GM10847 (cell line): Measurements from ENCODE around the gene KRTAP3-3.
"Not testable (repeated sequence)": the region's sequence is repeated elsewhere in the genome, so short reads cannot be mapped to it uniquely, and the experiment has no call there.

Experiments
- POLR2A ChIP-seq: IDR thresholded peaks from 2 replicates; pipeline ENCODE4 v1.6.1; 2011; ENCODE audit not compliant: insufficient read length; ENCODE audit errors: extremely low read depth

Gene KRTAP3-3

DNA sequence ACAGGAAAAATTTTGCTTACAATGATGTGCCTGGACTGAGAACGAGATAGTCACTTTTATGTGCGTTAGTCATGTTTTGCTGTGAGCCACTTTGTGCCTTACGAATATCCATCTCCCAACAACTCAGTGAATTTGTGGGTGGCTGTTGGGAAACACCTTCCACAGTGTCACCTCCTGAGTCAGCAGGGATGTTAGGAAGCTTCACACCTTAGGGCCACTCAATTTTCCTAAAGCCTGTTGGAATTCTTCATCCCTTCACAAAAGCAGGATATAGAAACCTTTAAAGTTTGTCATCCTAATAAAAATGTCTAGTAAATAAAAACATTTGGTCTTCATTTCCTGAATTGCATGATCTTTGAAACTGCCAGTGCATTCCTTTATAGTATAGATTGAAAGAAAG, 19.2 kb upstream of the KRTAP3-3 start:
- no peak for TF ChIP-seq POLR2A

DNA sequence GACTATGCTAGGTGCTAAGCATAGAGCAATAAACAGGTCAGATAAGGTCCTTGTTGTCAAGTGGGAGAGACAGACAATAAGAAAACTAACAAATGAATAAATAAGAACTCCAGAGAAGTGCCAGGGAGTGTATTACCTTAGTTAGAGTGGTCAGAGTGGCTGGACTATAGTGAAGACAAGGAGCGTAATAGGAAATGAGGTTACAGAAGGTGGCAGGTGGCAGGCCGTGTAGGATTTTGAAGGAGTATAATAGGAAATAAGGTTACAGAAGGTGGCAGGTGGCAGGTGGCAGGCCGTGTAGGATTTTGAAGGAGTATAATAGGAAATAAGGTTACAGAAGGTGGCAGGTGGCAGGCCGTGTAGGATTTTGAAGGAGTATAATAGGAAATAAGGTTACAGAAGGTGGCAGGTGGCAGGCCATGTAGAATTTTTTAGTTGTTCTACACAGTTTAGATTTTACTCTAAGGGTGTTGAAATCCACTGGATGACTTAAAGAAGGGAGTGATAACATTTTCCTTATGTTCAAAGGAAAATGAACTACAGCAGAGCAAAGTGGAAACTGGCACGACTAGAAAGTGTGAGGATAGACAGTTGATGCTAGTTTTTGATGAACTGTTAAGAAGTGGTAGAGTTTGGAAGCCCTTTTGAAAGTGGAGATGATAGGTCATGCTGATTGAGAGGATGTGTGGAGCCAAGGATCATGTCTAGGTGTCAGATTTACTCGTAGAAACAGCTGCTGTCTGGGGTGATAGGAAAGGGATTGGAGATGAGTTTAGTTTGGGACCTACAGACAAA, 18.6 kb upstream of the KRTAP3-3 start:
- no peak for TF ChIP-seq POLR2A

DNA sequence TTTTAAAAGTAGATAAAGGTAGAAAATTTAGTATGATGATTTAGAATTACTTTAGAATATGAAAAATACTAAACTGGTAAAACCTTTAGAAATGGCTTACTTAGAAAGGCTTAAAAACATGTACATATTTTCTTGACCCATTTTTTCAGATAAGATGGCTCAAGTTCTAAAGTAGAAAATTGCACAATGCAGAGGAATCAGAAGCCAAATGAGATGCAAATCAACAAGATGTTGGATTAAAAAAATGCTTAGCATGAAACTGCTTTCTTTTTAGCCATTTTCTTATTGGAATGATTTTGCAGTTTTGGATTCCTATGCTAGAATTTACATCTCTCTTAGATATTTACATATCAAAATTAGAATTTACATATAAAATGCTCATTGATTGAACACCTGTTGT, 16.5 kb upstream of the KRTAP3-3 start:
- no peak for TF ChIP-seq POLR2A

DNA sequence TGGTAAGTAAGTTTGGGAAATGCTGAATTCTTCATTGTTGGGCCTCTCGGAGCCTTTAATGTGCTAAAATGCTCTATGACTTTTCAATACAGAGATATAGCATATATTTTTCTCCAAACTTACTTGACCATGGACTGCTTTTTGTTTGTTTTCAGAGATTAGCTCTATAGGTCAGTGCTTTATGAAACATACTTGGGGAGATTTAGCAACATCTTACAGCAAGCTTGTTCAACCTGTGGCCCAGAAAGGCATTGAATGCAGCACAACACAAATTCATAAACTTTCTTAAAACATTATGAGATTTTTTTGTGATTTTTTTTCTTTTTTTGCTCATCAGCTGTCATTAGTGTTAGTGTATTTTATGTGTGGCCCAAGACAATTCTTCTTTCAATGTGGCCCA, 16.0 kb upstream of the KRTAP3-3 start:
- TF ChIP-seq POLR2A: no peak

DNA sequence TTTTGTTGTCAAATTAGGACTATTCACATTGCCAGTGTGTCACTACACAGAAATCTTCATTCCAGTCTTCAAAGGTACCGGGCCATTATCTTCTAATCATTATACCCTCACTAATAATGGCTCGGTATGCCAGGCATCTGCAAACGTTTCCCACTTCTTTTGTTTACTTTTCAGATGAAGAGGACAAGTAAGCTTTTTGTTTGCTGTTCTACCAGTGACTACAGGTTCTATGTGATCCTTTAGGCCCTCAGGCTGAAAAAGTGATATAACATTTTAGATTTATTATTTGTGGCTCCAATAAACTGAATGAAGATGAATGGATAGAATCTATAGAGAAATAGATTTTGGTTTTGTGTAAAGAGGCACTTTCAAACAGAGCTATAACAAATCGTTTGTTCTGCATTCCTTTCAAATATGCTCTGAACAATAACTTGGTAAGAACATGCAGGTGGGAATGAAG, 15.4 kb upstream of the KRTAP3-3 start:
- no peak for TF ChIP-seq POLR2A

DNA sequence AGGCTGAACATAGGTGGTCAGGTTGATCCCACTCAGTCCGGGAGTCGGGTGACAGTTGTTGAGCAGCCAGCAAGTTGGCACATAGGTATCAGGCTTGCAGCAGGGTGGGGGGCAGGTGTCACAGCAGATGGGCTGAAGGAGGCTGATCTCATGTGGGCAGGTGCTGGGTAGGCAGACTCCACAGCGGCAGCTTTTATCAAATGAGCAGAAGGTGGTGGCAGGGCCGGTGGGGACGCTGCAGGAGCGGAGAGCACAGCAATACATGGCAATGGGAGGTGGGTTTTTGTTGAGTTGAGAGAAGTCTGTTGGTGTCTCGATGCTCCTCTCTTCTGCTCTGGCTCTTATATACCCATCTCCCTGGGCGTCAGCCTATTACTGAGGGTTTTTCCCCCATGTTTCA, 14.8 kb upstream of the KRTAP3-3 start, which contains the start of gene KRTAP3-1:
TSS of gene KRTAP3-1 (minus strand) at position 318 of the 400 bp plus-strand sequence. CDS start at position 264, 54 bp downstream.
- TF ChIP-seq POLR2A: no peak

DNA sequence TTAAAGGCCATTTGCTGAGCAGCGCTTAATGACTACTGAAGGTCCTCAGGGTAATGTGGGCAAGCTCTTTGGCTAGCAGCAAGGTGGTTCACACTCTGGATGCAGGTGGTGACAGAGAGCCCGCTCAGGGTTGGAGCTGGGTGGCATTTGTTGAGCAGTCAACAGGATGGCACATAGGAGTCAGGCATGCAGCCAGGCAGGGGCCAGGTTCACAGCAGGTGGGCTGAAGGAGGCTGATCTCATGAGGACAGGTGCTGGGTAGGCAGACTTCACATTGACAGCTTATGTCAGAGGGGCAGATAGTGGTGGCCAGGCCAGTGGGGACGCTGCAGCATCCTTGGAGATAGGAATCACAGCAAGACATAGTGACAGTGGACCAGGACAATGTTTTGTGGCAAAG, 10.4 kb upstream of the KRTAP3-3 start:
- no peak for TF ChIP-seq POLR2A

DNA sequence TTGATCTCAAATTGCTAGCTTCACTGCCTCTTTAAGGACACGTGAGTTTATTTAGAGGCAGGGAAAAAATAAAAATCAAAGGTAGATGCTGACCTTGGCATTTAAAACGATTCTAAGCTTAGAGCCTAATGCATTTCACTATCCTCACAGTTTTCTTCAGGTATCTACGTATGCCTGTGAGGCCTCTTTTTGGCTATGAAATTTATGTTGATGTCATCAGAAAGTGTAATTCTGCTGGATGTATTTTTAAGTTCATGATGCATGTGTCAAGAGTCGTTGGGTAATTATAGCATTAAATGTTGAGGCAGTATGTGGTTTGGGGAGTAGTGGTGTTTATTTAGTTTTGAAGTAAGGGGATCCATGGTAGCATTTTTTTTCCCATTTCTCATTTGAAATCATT, 10.0 kb upstream of the KRTAP3-3 start:
- TF ChIP-seq POLR2A: no peak

DNA sequence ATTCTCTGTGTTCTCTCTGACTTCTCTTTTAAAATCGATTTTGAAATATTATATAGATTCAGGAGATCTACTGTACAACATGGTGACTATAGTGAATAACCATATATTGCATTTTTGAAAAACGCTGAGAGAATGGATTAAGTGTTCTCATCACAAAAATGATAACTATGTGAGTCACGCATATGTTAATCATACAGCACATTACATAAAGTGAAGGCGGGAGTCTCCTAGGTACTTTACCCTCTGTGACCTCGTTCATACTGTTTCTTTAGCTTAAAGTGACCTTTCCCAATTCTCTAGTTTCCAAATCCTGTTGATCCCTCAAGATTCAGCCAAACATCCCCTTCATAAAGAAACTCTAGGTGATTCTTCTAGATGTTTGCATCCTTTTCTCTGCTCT, 8.8 kb upstream of the KRTAP3-3 start:
- no peak for TF ChIP-seq POLR2A

DNA sequence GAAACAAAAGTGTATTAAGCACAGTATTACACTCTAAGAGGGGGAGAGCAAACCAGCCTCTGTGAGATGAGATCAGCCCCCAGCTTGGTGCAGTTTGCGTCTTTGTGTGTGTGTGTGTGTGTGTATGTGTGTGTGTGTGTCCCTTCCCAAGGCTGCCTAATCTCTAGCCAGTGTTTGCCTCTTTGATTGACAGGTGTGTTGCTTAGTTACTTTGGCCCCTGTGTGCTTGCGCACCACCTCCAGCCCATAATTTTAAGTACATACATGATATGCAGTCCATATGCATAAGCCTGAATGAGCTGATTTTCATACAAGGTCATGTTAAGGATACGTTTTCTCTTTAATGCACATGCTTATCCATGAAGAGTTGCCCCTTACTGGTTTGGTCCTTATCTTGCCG, 7.8 kb upstream of the KRTAP3-3 start:
- no peak for TF ChIP-seq POLR2A

DNA sequence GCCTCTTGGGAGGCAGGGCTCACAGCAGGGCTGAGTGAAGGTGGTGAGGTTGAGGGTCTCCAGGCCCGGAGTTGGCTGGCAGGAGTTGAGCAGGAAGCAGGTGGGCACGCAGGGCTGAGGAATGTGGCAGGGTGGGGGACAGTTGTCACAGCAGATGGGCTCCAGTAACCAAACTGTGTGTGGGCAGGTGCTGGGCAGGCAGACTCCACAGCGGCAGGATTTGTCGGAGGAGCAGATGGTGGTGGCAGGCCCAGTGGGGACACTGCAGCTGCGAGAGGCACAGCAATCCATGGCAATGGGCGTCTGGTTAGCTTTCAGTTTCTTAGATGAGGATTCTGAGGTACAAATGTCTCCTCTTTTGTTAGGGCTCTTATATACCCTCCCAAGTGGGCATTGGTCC, 5.6 kb upstream of the KRTAP3-3 start, which contains the start of gene KRTAP3-2:
TSS of gene KRTAP3-2 (minus strand) at position 344 of the 400 bp plus-strand sequence. CDS start at position 291, 53 bp downstream.
- TF ChIP-seq POLR2A: not testable (repeated sequence)

DNA sequence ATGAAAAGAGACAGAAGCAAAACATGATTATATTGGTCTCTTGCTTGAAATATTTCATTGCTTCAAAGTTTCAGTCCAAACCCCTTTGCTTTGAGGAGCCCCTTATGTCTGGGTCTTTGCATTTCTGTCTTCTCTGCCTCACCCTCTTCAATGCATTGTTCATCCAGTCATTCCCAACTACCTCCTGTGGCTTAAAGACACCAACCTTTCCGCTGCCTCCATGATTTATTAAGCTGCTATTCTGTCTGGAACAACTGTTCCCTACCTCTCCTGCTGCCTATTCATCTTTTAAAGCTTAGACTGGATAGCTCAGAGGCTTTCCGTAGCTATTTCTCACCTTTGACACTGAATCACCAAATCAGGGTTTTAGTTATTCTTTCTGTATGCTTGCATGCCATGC, 3.4 kb upstream of the KRTAP3-3 start:
- TF ChIP-seq POLR2A: no peak

DNA sequence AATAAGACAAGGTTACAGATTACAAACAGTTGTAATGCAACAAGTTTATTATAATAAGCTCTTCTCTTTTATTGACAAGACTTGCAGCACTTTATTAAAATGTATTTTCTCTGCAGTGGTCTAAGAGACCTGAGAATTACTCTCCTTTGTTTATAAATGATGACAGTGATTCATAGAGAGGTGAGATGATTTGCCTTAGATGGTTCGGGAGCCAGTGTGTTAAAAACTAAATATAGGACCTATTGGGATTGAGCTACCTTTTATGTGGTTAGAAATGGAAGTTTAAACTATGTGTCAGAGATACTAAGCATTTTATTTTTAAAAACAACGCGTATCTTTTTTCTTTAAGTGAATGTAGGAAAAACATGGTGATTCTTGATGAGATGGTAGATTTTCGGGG, 2.9 kb upstream of the KRTAP3-3 start:
- no peak for TF ChIP-seq POLR2A

DNA sequence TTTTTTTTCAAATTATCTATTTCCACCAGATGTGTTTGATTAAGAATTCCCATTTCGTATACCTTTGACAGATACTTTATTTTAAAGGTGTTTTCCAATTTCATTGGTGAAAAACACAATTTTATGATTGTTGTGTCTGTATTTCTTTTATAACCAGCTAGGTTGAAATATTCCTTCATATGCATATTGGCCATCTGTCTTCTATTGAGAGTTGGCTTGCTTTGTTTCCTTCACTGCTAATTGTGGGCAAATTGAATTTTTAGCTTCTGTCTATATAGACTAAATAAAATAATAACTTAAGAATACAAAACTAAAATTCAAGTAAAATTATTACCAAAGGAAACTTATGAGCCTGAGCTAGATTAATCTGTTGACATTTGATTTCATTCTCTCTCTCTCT, 1.2 kb upstream of the KRTAP3-3 start:
- no peak for TF ChIP-seq POLR2A

DNA sequence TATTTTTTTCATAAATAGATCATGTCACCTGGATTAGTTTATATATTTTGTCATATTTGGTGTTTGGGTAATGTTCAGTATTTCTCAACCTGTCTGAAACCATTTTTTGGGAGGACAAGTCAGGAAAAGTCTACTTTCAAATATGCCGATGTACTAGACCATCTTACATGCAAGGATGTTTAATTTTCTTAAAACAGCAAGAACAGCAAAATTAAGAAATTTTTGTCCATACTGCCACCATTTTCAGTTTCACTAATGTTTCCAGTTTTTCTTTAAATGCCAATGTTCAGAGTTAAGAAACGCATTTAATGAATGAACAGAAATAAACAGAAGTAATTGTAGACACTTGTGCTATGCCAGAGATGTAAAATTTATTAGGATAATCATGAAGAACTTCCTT, 880 bp downstream of the KRTAP3-3 start:
- TF ChIP-seq POLR2A: no peak

DNA sequence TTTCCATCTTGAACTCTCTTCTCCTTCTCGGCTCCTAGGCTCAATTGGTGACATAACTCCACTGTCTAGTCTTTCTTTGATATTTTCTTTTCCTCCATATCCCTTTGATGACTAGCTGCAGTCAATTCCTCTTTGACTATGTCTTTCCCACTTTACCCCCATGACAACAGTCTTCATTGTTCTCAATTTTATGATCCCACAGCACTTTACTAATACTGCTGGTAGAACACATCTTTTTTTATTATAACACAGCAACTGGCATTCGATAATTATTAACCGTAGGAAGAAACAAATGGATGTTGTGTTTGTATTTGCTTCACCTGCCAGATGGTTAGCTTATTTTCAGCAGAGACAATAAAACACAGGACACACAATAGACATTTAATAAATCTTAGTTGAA, 1.3 kb downstream of the KRTAP3-3 start:
- no peak for TF ChIP-seq POLR2A

DNA sequence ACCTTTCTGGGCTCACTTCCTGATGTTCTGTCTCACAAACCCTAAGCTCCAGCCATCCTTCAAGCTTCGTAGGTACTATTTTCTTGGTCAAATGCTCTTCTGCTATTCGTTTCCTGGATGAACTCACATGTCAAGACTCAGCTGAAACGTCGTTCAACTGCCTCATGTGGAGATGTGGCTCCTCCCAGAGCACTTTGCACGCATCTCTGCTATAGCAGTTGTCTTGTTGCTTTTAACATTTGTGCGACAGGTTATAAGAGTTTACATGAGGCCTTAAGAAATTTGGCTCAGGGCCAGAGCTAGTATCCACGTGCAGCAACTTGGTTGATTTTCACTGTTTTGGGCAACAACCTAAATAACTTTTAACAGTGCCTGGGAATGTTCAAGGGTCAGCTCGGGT, 7.0 kb downstream of the KRTAP3-3 start:
- no peak for TF ChIP-seq POLR2A
